GM18502 (cell line): ENCODE results near the gene PSAP.
A peak's percentile ranks its signal among the peaks of the same experiment; 100 is the strongest.
"Not testable (repeated sequence)": the region's sequence is repeated elsewhere in the genome, so short reads cannot be mapped to it uniquely, and the experiment has no call there.

Source experiments
- ATAC-seq: cut with Tn5 transposase; IDR thresholded peaks from one replicate; pipeline ENCODE4 v1.9.1; 2021; ENCODE audit warnings: mild to moderate bottlenecking; ENCODE audit not compliant: unreplicated experiment, poor library complexity

PSAP gene

DNA sequence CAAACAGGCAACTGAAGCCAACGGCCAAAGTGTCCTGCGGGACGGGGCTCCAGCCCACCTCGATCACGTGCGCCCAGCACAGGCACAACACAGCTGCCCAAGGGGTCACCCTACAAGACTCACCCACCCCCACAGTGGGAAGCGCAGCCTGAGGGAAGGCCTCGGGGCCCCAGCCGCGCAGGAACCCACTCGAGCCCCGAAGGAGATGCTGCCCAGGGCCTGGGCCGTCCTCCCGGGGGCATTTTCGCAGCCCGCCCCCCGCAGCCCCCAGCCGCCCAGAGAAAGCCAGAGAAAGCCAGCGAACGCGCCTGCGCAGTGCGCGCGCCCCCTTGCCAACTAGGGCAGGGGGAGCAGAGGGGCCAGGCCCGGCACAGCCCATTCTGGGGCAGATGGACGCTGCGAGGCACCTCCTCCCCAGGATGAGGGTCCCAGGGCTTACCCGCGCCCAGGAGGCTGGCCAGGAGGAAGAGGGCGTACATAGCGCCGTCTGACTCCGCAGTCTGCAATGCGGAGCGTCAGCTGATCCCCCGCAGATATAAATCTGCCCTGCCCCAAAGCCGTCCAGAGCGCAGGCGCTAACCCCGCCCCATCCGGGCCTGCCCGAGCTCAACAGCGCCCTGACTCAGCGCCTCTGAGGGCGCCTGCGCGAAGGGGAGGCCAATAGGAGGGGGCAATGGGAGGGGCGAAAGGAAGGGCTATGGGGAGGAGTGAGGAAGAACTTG lies at the start of gene PSAP:
Gene PSAP (minus strand): TSS at position 509 of the 722 bp plus-strand sequence. CDS start 30 bp downstream, at position 479.
- ATAC-seq: peak; percentile 86

DNA sequence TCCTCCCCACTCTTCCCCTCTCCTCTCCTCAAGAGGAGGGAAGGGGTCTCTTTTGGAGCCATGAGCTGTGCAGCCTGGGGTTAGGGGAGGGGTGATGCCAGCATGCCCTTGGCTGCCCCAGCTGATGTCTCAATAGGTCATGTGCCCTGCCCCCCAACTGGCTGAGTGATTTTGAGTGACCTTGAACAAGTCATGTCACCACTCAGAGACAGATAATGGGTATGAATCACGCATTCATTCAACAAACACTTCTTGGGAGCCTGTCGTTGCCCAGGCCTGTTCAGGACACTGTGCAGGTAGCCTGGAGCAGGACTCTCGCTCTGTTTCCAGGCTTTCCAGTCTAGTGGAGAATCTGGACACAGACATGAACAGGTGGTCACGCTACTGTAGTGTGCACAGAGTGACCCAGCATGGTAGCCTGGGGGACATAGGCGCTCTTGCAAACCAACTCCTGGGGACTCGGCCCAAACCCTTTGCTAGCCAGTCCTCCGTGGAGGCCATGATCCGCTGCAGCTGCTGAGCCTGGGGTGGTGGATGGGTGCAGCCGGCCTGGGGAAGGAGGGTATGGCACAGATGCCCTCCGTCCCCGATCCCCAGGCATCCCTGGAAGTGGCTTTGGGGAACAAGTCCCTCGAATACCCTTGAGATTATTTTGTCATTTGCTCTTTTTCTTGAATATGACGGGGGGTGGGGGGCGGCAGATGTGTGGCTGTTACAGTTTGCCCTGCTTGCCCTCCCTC lies 49.6 kb upstream of the PSAP start:
- no peak for ATAC-seq

DNA sequence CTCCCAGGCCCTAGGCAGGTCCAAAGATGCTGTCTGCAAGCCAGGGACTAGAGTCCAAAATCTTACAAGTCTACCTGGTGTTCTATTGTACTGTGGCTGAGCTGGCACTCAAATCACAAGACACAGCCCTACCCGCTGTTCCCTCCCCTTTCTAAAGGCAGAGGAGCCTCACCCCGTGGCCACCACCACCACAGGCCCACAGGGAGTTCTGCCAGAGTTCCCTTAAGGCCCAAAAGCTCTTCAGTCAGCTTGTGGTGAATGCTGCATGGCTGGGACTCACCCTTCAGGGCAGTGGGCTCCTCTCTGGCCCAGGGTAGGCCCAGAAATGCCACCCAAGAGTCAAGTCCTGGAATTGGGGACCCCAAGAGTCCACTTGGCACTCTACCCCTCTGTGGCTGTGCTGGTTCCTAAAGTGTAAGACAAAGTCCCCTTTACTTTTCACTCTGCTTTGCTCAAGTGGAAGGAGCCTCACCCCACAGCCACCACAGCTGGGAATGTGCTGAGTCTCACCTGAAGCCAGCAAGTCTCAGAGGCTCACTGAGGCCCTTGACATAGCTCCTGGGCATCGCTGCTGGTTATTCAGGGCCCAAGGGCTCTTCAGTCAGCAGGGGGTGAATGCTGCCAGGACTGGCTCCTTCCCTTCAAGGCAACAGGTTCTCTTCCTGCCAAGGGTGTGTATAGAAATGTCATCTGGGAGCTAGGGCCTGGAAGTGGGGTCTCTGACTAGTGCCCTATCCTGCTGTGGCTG lies 48.8 kb upstream of the PSAP start:
- no peak for ATAC-seq

DNA sequence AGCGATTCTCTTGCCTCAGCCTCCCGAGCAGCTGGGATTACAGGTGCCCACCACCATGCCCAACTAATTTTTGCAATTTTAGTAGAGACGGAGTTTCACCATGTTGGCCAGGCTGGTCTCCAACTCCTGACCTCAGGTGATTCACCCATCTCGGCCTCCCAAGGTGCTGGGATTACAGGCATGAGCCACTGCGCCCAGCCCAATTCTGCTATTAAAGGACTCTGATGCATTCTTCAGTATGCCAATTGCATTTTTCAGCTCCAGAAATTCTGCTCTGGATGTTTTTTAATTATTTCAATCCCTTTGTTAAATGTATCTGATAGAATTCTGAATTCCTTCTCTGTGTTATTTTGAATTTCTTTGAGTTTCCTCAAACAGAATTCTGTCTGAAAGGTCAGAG lies 47.3 kb upstream of the PSAP start:
- ATAC-seq: not testable (repeated sequence)

DNA sequence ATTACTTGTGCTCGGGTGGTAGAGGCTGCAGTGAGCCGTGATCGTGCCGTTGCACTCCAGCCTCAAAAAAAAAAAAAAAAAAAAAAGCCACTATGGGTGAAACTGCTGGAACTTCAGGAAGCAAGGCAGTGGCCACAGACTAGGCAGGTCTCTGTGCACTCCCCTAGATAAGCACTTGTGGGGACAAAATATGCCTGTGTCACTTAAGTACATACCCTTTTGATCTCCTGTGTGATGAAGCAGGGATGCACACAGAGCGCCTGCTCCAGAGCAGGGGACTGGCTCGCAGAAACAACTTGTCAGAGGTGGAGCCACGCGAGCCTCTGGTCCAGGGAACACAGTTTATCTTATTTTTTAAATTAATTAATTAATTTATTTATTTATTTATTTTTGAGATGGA lies 42.9 kb upstream of the PSAP start:
- ATAC-seq: no peak

DNA sequence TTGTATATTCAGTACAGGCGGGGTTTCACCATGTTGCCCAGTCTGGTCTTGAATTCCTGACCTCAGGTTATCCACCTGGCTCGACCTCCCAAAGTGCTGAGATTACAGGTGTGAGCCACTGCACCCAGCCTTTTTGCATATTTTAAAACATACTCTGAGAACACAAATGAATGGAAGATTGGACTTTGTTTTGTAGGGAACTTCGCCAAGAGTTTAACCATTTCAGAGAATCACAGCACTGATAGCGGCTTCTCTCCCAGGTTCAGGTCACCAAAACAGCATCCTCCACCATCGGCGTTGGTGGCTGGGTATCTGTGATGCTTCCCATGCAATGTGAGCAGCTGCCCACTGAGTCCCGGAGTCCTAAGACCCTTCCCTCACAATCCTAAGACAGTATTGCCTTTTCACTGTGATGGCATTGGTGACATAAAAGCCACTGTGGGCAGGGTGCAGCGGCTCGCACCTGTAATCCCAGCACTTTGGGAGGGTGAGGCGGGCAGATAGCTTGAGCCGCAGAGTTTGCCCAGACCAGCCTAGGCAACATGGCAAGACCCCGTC lies 42.3 kb upstream of the PSAP start:
- no peak for ATAC-seq

DNA sequence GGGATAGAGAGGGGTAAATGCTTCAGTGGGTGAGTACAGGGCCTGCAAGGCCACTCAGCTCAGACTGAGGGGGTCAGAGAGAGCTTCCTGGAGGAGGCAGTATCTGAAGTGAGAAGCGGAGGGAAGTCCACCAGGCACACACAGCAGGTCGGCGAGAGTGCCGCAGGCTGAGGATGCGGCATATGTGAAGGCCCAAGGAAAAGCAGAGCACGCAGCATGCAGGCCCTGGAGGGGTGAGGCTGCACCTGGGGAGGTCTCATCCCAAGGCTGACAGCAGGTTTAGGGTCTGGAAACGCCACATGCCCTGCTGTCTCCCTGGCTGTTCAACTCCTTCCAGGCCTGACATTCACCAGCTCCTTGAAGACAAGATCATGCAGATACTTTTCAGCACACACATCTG lies 40.4 kb upstream of the PSAP start:
- ATAC-seq: no peak

DNA sequence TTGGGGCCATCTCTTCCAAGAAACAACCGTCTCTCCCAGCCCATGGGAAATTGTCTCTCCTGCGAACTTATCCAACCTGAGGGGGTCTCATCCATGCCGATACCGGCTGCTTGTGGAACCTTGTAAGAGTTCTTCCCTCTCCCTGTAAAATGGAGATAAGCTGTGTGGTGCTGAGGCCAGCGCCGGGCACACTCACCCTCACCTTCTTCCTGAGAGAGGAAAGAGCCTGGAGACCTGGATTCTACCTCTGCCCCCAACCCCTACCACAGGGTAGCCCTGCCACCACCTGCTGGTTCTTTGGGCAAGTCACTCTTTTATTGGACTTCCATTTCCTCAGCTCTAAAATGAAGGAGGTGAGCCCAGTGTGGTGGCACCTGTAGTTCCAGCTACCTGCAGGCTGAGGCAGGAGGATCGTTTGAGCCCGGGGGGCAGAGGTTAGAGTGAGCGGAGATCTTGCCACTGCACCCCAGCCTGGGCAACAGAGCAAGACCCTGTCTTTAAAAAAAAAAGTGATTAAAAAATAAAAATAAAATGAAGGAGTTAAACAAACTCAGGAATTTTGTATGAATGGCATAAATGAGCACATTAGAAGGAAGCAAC lies 38.4 kb upstream of the PSAP start:
- no peak for ATAC-seq

DNA sequence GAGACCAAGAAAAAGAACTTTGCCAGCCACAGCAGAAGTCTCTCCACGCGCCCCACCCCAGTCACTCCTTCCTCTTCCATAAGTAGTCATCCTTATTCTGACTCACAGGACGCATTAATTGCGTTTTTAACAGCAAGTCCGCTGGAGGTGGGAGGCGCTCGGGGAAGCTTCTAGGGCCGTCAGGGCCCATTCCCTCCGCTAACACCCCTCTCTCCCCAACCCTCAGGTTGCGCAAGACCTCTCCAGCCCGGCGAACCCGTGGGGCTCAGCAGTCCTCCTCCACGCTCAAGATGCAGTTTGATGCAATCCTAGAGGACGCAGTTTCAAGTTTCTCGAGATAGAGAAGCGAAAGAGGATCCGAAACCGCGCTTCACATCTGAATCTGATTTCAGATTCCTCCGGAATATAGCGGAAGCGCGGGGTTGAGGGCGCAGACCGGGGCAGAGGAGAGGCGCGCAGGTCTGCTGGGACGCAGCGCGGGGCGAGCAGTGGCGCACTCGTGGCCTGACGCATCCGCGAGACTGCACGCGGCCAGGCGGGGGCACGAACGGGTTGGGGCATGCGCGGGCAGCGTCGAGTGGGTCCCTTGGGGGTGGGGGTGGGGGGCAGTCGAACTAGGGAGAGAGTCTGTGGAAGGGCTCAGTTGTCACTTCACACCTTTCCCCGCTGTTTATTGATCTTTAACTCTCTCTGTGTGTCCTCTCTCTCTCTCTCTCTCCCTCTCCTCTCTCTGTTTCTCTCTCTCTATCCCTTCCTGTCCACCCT lies 37.8 kb upstream of the PSAP start:
- ATAC-seq: peak; percentile 88

DNA sequence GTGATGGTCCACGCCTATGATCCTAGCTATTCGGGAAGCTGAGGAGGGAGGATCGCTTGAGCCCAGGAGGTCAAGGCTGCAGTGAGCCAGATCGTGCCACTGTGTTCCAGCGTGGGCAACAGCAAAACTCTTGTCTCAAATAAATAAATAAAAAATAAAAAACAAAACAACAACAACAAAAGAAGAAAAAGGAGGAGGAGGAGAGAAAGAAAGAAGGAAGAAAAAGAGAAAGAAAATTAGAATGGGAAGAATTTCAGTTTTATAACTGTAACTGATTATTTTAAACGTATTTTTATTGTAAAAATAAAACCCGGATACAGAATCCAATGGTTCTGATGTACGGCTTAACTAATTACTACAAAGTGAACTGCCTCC lies 37.2 kb upstream of the PSAP start:
- no peak for ATAC-seq

DNA sequence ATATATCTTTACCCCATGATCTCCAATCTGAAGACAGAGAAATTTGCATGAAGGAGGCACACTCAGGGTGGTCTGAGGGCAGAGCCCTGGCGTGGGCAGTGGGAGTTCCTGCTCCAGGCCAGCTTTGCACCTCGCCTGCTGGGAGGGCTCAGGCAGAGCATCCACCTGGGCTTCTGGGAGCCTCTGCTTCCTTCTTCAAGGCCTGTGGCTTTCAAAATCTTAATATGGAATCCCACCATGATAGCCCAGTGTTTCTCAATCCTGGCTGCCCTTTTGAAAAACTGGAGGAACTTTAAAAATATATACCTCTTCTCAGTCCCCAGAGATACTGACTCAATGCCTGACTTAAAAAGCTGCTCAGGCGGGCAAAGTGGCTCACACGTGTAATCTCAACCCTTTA lies 36.7 kb upstream of the PSAP start:
- no peak for ATAC-seq

DNA sequence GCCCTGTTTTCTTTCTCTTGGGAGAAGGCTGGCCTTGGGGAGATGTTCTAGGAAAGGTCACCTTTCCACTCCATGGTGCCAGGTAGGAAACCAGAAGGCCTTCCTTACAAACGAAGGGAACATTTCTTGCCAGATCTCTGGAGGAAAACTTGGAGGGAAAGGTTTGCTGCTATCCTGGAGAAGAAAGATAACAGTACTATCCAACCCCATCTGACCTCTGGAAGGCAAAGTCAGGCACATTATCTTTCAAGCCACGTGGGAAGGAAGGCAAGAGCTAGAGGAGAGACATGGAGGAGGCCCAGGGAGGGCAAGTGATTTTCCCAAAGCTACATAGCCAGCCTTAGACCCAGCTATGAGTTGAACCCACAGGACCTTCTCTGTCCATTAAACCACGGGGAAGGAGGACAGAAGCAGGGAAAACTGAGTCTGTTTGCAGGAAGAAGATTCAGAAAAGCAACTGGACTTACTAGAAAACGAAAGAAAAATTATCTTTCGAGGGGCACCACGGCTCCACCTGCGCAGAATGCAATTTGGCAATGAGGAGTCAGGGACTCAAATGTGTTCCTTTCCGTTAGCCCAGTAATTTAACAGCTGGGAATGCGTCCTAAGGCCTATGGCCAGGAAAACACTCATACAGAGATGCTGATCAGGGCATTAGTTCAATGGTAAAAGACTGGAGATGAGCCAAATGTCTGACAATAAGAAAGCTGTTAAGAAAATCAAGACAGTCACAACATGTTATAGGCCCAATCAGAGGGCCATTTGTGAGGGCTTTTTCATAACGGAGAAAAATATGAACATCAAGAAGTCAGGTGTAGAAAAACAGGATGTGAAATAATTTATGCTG lies 32.0 kb upstream of the PSAP start:
- ATAC-seq: no peak

DNA sequence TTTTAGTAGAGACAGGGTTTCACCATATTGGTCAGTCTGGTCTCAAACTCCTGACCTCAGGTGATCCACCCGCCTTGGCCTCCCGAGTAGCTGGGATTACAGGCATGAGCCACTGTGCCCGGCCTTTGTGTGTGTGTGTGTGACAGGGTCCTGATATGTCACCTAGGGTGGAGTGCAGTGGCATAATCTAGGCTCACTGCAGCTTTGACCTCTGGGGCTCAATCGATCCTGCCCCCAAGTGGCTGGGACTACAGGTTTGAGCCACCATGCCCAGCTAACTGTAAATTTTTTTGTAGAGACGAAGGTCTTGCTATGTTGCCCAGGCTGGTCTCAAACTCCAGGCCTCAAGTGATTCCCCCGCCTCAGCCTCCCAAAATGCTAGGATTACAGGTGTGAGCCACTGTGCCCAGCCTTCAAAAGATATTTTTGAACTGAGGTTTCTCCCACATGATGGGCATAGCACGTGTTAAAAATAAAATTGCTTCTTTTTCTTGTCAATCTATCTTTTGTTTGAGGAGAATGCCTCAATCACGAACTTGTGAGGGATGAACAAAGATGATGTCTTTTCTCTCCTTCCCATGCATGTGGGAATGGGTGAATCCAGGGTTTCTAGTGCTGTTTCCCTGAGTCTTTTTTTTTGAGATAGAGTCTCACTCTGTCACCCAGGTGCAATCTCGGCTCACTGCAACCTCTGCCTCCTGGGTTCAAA lies 30.8 kb upstream of the PSAP start:
- no peak for ATAC-seq

DNA sequence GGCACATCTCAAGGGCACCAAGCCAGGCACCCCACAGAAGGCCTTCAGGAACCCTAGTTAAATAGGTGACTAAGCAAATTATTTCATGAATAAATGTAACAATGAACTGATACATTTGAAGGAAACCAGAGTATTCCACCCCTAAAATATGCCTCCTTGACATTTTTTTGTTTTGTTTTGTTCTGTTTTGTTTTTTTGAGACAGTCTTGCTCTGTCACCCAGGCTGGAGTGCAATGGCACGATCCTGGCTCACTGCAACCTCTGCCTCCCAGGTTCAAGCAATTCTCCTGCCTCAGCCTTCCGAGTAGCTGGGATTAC lies 30.2 kb upstream of the PSAP start:
- ATAC-seq: not testable (repeated sequence)

DNA sequence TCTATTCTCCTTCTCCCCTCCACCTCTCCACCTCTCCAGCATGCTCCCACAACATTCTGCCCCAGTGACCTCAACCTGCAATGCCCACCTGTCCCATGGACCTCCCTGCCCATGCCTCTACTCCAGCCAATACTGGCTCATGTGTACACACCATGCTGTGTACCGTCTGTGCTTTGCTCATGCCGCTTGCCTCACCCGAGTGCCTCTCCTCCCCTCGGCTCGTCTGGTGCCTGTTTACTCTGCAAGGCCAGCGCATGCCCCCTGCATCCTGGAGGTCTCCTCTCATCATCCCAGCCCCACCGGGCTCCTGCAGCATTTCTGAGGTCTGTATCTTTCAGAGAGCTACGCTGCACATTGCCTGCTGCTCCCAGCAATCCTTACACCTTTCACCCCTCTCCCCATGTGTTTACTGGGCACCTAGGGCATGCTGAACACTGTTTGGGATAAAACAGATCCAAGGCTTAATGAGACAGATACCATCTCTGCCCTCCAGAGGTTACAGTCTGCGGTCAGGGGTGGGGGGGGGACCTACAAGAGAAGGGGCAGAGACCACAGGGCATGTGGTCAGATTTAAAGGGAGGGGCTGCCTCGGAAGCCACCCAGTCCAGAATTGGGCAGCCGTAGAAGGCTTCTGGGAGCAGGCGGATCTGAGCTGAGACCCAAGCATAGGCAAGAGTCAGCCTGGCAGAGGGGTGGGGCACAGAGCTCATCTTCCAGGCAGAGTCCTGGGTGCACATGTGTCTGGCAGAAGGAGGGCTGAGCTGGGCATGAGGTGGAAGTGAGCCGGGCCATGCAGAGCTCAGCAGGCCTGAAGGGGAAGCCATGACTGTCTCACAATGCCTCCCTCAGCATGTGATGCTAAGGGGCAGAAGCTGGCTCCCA lies 29.6 kb upstream of the PSAP start:
- no peak for ATAC-seq

DNA sequence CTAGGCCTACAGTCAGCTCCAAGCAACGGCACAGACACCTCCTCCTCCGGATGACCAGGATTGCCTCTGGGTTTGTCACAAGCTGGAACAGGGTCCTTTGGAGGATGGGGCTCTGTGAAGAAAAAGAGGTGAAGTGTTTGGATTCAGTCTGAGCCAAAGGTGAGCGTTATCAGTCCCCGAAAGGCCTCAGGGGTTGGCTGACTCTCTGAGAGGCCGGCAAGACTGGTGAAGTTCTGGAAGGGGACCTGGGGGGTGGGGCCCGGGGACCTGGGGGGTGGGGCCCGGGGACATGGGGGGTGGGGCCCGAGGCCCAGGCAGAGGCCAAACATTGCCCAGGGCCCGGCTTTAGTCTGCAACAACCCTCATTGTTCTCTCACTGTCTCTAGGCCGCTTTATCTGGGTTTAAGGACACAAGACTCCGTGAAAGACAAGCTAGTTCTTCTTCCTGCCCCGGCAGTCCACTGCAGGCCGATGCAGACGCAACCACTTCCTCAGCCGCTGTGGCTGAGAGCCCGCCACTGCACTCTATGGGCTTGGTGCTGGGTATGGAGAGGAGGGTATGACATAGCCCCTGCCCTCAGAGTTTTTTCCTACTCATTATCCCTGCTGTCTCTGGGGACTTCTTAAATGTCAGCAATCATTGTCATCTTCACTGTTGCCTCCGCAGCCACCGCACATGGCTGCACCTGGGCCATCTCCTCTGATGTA lies 27.4 kb upstream of the PSAP start:
- ATAC-seq: peak; percentile 43

DNA sequence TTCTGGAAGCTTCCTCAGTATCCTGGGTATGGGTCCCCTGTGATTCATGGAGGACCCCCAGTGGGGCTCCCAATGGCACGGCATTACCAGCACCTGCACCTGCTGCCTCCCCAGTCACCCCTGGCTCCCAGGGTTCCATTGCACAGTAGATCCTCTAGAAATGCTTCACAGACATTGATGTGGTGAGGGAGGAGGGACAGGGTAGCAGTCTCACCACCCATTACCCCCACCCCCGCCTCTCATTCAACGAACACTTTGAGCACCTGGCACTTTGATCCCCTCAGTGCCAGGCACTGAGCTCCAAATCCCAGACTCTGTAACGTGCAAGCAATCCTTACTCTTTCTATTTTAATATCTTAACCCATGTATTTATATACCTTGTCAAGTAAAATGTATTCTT lies 26.8 kb upstream of the PSAP start:
- no peak for ATAC-seq
